HG02623 (cell line): ENCODE results near the gene VPS54.
"Not testable (repeated sequence)": the region's sequence is repeated elsewhere in the genome, so short reads cannot be mapped to it uniquely, and the experiment has no call there.

Source experiments
- ATAC-seq: cut with Tn5 transposase; IDR thresholded peaks from one replicate; pipeline ENCODE4 v1.9.1; 2021; ENCODE audit warnings: moderate library complexity; ENCODE audit not compliant: unreplicated experiment

VPS54 gene

GRCh38 chr2:63994329-63995070, 24.7 kb downstream of the VPS54 start:
- ATAC-seq: not testable (repeated sequence)

- ATAC-seq: no peak
Observed at GRCh38 chr2:63993871-63994270, 25.4 kb downstream of the VPS54 start.

GRCh38 chr2:63993130-63993584, 26.1 kb downstream of the VPS54 start:
- not testable (repeated sequence) for ATAC-seq

- no peak for ATAC-seq
Observed at GRCh38 chr2:63992061-63992685, 27.1 kb downstream of the VPS54 start.

- not testable (repeated sequence) for ATAC-seq
Observed at GRCh38 chr2:63991173-63991999, 27.8 kb downstream of the VPS54 start.

- ATAC-seq: no peak
Observed at GRCh38 chr2:63990072-63990471, 29.2 kb downstream of the VPS54 start.

GRCh38 chr2:63988842-63989436, 30.3 kb downstream of the VPS54 start:
- ATAC-seq: not testable (repeated sequence)

GRCh38 chr2:63984606-63985359, 34.4 kb downstream of the VPS54 start:
- no peak for ATAC-seq

- no peak for ATAC-seq
Observed at GRCh38 chr2:63983986-63984605, 35.1 kb downstream of the VPS54 start.

GRCh38 chr2:63982335-63982734, 36.9 kb downstream of the VPS54 start:
- no peak for ATAC-seq

GRCh38 chr2:63981702-63982103, 37.5 kb downstream of the VPS54 start:
- no peak for ATAC-seq

- ATAC-seq: no peak
Observed at GRCh38 chr2:63980794-63981193, 38.4 kb downstream of the VPS54 start.

- no peak for ATAC-seq
Observed at GRCh38 chr2:63977904-63978303, 41.3 kb downstream of the VPS54 start.

- no peak for ATAC-seq
Observed at GRCh38 chr2:63976125-63976510, 43.1 kb downstream of the VPS54 start.

GRCh38 chr2:63975437-63976124, 43.6 kb downstream of the VPS54 start:
- no peak for ATAC-seq

- ATAC-seq: not testable (repeated sequence)
Observed at GRCh38 chr2:63975036-63975435, 44.2 kb downstream of the VPS54 start.

- ATAC-seq: no peak
Observed at GRCh38 chr2:63962186-63962585, 57.0 kb downstream of the VPS54 start.

- ATAC-seq: no peak
Observed at GRCh38 chr2:63950414-63950813, 68.8 kb downstream of the VPS54 start.

GRCh38 chr2:63942788-63943187, 76.4 kb downstream of the VPS54 start:
- no peak for ATAC-seq
